GM21360 (cell line): Measurements from ENCODE around the gene HRH3.

ENCODE experiments used
- ATAC-seq: cut with Tn5 transposase; IDR thresholded peaks from one replicate; pipeline ENCODE4 v1.9.1; 2021; ENCODE audit warnings: mild to moderate bottlenecking, moderate library complexity; ENCODE audit not compliant: unreplicated experiment

Gene HRH3

GRCh38 chr20:62216636-62217566, 3.2 kb downstream of the HRH3 start:
- ATAC-seq = no peak

GRCh38 chr20:62215991-62216635, 4.0 kb downstream of the HRH3 start:
- ATAC-seq = no peak

GRCh38 chr20:62215020-62215990, 4.8 kb downstream of the HRH3 start:
- no peak for ATAC-seq

GRCh38 chr20:62214067-62214466, 6.0 kb downstream of the HRH3 start:
- ATAC-seq = no peak

GRCh38 chr20:62212299-62212698, 7.8 kb downstream of the HRH3 start:
- no peak for ATAC-seq

- no peak for ATAC-seq
These were observed 8.2 kb downstream of the HRH3 start for GRCh38 chr20:62211769-62212288.

GRCh38 chr20:62211216-62211615, 8.9 kb downstream of the HRH3 start:
- ATAC-seq = no peak

GRCh38 chr20:62210496-62210855, 9.6 kb downstream of the HRH3 start:
- ATAC-seq = no peak

- ATAC-seq = no peak
These were observed 10.1 kb downstream of the HRH3 start for GRCh38 chr20:62209850-62210495.

GRCh38 chr20:62208795-62209755, 11.0 kb downstream of the HRH3 start:
- no peak for ATAC-seq

- ATAC-seq = no peak
These were observed 11.8 kb downstream of the HRH3 start for GRCh38 chr20:62208061-62208794.

GRCh38 chr20:62206388-62206775, 13.7 kb downstream of the HRH3 start:
- ATAC-seq = no peak

GRCh38 chr20:62205618-62206387, 14.3 kb downstream of the HRH3 start:
- no peak for ATAC-seq

- ATAC-seq = no peak
These were observed 16.6 kb downstream of the HRH3 start for GRCh38 chr20:62203378-62204030.

GRCh38 chr20:62202676-62203377, 17.3 kb downstream of the HRH3 start:
- ATAC-seq = no peak

GRCh38 chr20:62202083-62202395, 18.0 kb downstream of the HRH3 start:
- no peak for ATAC-seq
